ENCODE results near the gene OOSP1. TPM values are rescaled to one million over a fixed set of nuclear protein-coding genes. Genes with fewer than 3 reads are reported as not detected.
A peak's percentile ranks its signal among the peaks of the same experiment; 100 is the strongest.

OOSP1 gene
- total RNA-seq, 6 experiments from 2014 or later = not detected

DNA sequence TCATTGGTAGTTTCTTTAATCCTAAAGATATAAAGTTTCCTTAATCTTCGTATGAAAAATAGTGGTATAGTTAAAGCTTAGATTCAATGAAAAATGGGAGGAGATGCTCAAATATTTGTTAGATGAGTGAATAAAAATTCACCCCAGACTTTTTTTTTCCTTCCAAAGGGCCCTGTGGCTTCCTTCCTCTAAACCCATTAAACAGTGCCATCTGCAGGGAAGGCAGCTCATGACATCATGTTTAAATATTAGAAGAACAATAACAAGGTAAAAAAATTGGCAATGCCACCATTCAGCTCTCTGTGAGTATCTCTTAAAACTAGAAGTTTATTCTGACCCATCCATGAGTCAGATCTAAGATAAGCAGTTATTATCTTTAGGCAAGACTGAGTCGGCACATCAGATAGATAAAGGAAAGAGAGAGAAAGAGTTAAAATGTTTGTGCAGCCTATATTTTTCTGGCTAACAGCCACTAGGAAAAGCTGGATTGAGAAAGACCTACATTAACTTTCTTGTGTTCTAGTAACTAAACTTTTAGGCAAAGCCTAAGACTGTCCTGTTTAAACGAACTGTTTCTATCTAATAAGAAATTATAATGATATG, 19.1 kb upstream of the OOSP1 start:
- Mint-ChIP-seq H3K27me3 (ENCODE audit: insufficient read depth) (peaks cover 2% of the 10 kb centered on the region), H3K4me3 (no peak overlapping the region), H3K27ac (peak overlapping the region; percentile 43; the same call in 1 of the 2 replicates), H3K9me3 (peaks cover 17% of the 10 kb centered on the region), H3K36me3 (ENCODE audit: low read depth) (peaks cover 9% of the 10 kb centered on the region), H3K4me1 (ENCODE audit: low read depth) (peaks cover 19% of the 10 kb centered on the region)
- TF ChIP-seq, protein P1, sequence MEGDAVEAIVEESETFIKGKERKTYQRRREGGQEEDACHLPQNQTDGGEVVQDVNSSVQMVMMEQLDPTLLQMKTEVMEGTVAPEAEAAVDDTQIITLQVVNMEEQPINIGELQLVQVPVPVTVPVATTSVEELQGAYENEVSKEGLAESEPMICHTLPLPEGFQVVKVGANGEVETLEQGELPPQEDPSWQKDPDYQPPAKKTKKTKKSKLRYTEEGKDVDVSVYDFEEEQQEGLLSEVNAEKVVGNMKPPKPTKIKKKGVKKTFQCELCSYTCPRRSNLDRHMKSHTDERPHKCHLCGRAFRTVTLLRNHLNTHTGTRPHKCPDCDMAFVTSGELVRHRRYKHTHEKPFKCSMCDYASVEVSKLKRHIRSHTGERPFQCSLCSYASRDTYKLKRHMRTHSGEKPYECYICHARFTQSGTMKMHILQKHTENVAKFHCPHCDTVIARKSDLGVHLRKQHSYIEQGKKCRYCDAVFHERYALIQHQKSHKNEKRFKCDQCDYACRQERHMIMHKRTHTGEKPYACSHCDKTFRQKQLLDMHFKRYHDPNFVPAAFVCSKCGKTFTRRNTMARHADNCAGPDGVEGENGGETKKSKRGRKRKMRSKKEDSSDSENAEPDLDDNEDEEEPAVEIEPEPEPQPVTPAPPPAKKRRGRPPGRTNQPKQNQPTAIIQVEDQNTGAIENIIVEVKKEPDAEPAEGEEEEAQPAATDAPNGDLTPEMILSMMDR (IDR thresholded peaks at IDR 0.05) = peak; percentile 80
- peak; percentile 67 for DNase-seq

- Mint-ChIP-seq H3K36me3 (ENCODE audit: low read depth) (peaks cover 15% of the 10 kb centered on the region), H3K27ac (no peak overlapping the region), H3K4me1 (ENCODE audit: low read depth) (peaks cover 6% of the 10 kb centered on the region), H3K9me3 (peaks cover 24% of the 10 kb centered on the region), H3K27me3 (ENCODE audit: insufficient read depth) (peaks cover 2% of the 10 kb centered on the region), H3K4me3 (no peak overlapping the region)
- DNase-seq = no peak
- TF ChIP-seq, protein P1 (IDR thresholded peaks at IDR 0.05) = no peak
Observed at GRCh38 chr11:59923813-59924212, 14.4 kb upstream of the OOSP1 start.

DNA sequence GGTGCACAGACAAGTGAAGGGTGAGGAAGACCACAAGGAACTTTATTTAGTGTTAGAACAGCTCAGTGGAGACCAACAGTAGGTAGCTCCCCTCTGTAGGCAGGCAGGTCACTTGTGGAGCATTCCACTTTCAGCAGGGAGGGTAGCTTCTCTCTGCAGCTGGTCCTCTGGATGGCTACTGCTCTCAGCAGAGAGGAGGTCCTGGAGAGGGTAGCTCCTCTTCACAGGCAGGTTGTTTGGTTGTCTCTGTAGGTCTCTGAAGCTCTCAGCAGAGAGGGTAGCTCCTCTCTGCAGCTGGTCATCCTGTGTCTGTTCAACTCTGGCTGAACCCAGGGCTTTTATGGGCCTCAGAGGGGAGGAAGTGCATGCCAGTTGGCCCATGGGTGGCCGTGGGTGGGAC, 6.5 kb upstream of the OOSP1 start:
- TF ChIP-seq, protein P1 (IDR thresholded peaks at IDR 0.05) = no peak
- H3K36me3 Mint-ChIP-seq (ENCODE audit: low read depth) = no peaks in the 10 kb centered on the region

GRCh38 chr11:59938718-59939117, 486 bp downstream of the OOSP1 start:
- Mint-ChIP-seq H3K4me3 (no peak overlapping the region), H3K27ac (no peak overlapping the region), H3K36me3 (ENCODE audit: low read depth) (no peaks in the 10 kb centered on the region), H3K27me3 (ENCODE audit: insufficient read depth) (no peaks in the 10 kb centered on the region; the same call in 1 of the 2 replicates), H3K9me3 (no peaks in the 10 kb centered on the region; the same call in 1 of the 2 replicates), H3K4me1 (ENCODE audit: low read depth) (no peaks in the 10 kb centered on the region)
- TF ChIP-seq, protein P1 (IDR thresholded peaks at IDR 0.05) = no peak
- DNase-seq = no peak

More for the DNA sequence above, 6.5 kb upstream of the OOSP1 start:
- H3K27me3 Mint-ChIP-seq (ENCODE audit: insufficient read depth) = no peaks in the 10 kb centered on the region; the same call in 1 of the 2 replicates
- H3K9me3 Mint-ChIP-seq = no peaks in the 10 kb centered on the region
- H3K27ac Mint-ChIP-seq = no peak overlapping the region
- no peaks in the 10 kb centered on the region for H3K4me1 Mint-ChIP-seq (ENCODE audit: low read depth)
- DNase-seq = no peak
- H3K4me3 Mint-ChIP-seq = no peak overlapping the region

DNA sequence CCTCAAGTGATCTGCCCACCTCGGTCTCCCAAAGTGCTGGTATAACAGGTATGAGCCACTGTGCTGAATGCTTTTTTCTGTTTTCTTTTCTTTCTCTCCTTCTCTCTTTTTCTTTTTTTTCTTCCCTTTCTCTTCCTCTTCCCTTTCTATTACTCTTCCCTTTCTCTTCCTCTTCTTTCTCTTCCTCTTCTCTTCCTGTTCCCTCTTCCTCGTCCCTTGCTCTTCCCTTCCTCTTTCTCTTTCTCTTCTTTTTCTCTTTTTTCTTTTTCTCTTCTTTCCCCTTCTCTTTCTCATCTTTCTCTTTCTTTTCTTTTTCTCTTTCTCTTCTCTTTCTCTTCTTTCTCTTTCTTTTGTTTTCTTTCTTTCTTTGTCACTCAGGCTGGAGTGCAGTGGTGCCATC, 1.2 kb downstream of the OOSP1 start:
- Mint-ChIP-seq H3K9me3 (no peaks in the 10 kb centered on the region; the same call in 1 of the 2 replicates), H3K36me3 (ENCODE audit: low read depth) (no peaks in the 10 kb centered on the region), H3K27ac (no peak overlapping the region), H3K27me3 (ENCODE audit: insufficient read depth) (no peaks in the 10 kb centered on the region; the same call in 1 of the 2 replicates), H3K4me1 (ENCODE audit: low read depth) (no peaks in the 10 kb centered on the region), H3K4me3 (no peak overlapping the region)
- TF ChIP-seq, protein P1 (IDR thresholded peaks at IDR 0.05) = no peak
- no peak for DNase-seq
